C4-2B (cell line): Measurements from ENCODE around the gene CLEC16A.
"Not testable (repeated sequence)": the region's sequence is repeated elsewhere in the genome, so short reads cannot be mapped to it uniquely, and the experiment has no call there.

ENCODE experiments used
- H3K27ac ChIP-seq: fragments of 450-650 bp; 2 replicates; pipeline ENCODE4 v1.5.1; 2017
- ZFX ChIP-seq: fragments of 450-650 bp; IDR thresholded peaks from 2 replicates; pipeline ENCODE4 v1.6.1; 2017
- TF ChIP-seq, protein P1 (sequence below): fragments of 450-650 bp; conservative IDR thresholded peaks from 2 replicates; pipeline ENCODE4 v1.5.1; 2017; ENCODE audit warnings: mild to moderate bottlenecking

Gene CLEC16A

DNA sequence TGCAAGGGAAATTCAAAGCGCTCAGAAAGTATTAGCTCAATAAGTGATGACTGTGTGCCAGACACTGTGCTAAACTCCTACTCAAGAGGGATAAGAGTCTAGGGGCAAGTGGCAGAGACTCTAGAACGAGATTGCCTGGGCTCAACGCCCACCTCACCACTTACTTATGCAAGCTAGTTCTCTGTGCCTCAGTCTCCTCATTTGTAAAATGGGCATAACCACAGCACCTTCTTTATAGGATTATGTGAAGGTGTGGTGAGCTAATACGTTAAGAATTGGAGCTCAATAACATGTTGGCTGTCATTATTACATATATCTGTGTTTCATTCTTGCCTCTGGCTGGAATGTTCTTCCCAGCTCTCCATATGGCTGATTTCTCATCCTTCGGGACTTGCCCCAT is 17.5 kb upstream of the CLEC16A start:
- H3K27ac ChIP-seq, result no peak overlapping the region
- no peak for TF ChIP-seq ZFX
- TF ChIP-seq, protein P1, sequence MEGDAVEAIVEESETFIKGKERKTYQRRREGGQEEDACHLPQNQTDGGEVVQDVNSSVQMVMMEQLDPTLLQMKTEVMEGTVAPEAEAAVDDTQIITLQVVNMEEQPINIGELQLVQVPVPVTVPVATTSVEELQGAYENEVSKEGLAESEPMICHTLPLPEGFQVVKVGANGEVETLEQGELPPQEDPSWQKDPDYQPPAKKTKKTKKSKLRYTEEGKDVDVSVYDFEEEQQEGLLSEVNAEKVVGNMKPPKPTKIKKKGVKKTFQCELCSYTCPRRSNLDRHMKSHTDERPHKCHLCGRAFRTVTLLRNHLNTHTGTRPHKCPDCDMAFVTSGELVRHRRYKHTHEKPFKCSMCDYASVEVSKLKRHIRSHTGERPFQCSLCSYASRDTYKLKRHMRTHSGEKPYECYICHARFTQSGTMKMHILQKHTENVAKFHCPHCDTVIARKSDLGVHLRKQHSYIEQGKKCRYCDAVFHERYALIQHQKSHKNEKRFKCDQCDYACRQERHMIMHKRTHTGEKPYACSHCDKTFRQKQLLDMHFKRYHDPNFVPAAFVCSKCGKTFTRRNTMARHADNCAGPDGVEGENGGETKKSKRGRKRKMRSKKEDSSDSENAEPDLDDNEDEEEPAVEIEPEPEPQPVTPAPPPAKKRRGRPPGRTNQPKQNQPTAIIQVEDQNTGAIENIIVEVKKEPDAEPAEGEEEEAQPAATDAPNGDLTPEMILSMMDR, result no peak

DNA sequence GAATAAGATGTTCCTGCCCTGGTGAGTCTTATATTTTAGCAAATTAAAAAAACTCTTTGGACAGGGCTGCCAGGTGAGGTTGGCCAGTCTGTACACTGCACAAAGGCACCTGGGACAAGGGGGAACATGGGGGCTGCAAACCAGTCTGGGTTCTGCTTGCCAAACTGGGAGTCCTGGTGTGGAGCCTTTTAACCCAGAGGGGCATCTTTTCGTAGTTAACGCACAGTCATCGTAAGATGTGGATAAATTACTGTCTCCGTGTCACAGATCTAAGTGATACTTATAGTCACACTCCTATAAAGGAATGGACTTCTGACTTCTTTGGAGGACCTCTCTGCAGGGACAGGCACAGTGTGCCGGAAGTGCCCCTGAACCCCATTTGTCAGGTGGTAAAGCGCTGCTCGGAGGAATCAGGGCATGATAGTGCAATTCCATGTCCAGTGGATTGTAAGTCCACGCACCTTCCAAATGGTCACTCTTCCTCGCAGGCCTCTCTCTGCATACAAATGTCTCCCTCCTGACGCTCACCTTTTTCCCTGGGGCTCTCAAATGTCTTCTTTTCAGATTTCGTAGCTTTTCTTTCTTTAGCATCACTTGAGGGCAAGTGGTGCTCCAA is 16.8 kb upstream of the CLEC16A start:
- no peak for TF ChIP-seq ZFX
- TF ChIP-seq, protein P1, result no peak
- H3K27ac ChIP-seq, result no peak overlapping the region

DNA sequence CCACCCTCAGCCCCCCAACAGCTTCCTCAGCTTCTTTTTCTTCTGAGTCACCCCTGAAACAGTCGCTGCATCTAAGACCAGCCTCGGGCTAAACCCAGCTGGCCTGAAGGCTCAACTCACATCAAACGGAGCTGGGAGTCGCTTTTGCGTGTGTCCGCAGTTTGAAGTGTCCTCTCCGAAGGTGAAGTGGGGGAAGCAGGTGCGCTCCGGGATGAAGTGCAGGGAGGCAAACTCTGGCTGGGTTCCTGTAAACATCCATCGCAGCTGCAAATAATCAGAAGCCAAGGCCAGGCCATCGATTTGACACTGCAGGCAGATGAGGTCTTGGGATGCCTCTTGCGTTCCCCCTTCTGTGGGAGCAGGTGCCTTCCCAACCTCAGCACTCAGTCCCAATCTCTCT is 15.3 kb upstream of the CLEC16A start:
- not testable (repeated sequence) for H3K27ac ChIP-seq

DNA sequence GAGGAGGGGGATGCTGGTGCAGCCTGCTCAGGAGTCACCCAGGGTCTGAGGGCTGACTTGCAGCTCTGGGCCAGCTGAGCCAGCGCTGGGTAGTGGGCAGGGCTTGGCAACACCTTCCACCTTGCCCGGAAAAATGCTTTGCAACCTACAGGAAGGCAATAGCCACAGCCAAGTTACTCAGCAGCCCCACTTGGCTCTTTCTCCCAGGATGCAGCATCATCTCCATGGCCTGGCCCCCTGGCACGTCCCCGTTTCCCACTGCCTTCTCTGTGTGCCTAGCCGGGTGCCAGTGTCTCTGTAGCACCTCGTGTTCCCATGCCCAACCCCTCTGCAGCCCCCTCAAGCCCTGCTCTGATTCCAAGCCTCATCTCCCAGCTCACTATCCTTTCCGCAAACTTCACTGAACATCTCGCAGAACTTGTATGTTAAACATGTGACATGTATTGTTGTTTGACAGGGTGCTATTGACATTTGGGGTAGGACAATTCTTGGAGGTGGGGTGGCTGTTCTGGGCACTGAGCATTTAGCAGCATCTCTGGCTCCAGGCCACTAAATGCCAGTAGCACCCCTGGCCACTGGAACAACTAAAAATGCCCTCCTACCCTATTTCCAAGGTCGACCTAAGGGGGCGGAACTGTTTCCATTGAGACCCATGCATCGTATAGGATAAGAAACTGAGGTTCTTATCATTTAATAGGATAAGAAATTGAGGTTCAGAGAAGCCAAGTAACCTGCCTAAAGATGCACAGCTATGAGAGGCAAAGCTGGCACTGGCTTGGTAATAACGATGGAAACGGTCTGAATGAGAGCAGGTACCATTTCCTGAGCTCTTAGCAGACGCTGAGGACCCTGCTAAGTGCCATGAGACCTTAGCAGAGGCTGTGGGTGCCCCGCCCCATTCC is 14.3 kb upstream of the CLEC16A start:
- TF ChIP-seq, protein P1, result no peak
- no peak for TF ChIP-seq ZFX
- H3K27ac ChIP-seq, result no peak overlapping the region

DNA sequence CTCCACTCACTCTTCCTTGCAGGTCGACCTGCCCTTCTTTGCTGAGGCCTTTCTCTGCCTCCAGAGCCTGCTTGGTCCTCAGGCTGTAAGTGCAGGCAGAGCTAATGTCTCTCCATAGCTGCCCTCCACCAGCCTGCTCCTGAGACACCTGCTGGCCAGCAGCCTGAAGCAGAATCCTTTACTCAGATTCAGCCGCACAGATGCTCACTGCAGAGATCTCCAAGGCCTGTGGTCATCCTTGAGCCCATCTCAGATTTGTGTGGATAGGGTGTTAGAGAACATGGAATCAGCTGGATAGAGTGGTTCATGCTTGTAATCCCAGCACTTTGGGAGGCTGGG is 13.6 kb upstream of the CLEC16A start:
- no peak for TF ChIP-seq ZFX
- TF ChIP-seq, protein P1, result no peak
- H3K27ac ChIP-seq, result no peak overlapping the region

DNA sequence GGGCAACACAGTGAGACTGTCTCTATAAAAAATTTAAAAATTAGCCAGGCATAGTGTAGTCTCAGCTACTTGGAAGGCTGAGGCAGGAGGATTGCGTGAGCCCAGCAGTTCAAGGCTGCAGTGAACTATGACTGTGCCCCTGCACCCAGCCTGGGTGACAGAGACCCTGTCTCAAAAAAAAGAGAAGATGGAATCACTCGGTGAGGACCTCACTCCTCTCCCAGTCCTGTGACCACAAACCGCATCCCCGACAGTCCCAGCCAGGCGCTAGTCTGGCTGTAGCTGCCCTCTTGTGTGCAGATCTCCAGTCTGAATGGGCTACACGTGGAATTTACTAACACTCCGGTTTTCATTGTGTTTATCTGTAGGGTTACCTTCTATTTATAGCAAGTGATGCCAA is 13.2 kb upstream of the CLEC16A start:
- TF ChIP-seq, protein P1, result no peak
- TF ChIP-seq ZFX, result no peak
- no peak overlapping the region for H3K27ac ChIP-seq

DNA sequence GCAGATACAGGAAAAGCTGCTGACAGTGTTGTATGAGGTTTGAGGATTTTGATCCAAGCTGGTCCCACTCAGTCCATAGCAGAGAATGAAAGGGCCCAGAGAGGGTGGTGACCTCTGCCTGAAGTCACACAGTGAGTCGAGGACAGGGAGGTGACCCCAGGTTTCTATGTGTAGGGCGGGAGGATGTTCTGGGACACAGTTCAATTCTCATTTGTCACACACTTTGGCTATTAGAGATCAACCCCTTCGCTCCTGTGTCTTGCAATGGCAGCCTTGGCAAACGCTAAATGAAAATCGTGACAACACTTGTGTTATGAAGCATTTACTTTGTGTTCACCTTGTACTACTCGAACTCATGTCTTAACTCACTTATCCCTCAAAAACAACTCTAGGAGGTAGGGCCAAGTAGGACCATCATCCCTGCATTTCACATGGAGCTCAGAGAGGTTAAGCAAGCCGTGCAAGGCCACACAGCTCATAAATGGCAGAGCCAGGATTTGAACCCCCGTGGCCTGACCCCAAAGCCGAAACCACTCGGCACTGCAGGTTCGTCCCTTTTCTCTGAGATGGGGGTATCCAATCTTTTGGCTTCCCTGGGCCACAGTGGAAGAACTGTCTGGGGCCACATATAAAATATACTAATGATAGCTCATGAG is 12.3 kb upstream of the CLEC16A start:
- no peak for TF ChIP-seq ZFX
- TF ChIP-seq, protein P1, result no peak
- H3K27ac ChIP-seq, result no peak overlapping the region
